GM12891 (cell line): ENCODE data around the gene TPI1.
"Not testable (repeated sequence)": the region's sequence is repeated elsewhere in the genome, so short reads cannot be mapped to it uniquely, and the experiment has no call there.

Source experiments
- POLR2A ChIP-seq: IDR thresholded peaks from 2 replicates; pipeline ENCODE4 v1.6.1; 2011; ENCODE audit warnings: low read depth, low read length, control low read depth
- POLR2AphosphoS5 ChIP-seq: IDR thresholded peaks from 2 replicates; pipeline ENCODE4 v1.6.1; 2011; ENCODE audit warnings: low read depth, low read length, control low read depth

DNA sequence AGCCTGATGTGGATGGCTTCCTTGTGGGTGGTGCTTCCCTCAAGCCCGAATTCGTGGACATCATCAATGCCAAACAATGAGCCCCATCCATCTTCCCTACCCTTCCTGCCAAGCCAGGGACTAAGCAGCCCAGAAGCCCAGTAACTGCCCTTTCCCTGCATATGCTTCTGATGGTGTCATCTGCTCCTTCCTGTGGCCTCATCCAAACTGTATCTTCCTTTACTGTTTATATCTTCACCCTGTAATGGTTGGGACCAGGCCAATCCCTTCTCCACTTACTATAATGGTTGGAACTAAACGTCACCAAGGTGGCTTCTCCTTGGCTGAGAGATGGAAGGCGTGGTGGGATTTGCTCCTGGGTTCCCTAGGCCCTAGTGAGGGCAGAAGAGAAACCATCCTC lies 3.0 kb downstream of the TPI1 start:
- not testable (repeated sequence) for TF ChIP-seq POLR2AphosphoS5, POLR2A
